ENCODE data around the gene BRD1. TPM values are rescaled to one million over a fixed set of nuclear protein-coding genes. Genes with fewer than 3 reads are reported as not detected.

BRD1 gene
- total and polyA plus RNA-seq, 9 of the 15 experiments (the other 6 are each of a cell fraction or from before 2014, with no cell fraction given) = 0.42 to 17.6 (median 5.5) TPM

DNA sequence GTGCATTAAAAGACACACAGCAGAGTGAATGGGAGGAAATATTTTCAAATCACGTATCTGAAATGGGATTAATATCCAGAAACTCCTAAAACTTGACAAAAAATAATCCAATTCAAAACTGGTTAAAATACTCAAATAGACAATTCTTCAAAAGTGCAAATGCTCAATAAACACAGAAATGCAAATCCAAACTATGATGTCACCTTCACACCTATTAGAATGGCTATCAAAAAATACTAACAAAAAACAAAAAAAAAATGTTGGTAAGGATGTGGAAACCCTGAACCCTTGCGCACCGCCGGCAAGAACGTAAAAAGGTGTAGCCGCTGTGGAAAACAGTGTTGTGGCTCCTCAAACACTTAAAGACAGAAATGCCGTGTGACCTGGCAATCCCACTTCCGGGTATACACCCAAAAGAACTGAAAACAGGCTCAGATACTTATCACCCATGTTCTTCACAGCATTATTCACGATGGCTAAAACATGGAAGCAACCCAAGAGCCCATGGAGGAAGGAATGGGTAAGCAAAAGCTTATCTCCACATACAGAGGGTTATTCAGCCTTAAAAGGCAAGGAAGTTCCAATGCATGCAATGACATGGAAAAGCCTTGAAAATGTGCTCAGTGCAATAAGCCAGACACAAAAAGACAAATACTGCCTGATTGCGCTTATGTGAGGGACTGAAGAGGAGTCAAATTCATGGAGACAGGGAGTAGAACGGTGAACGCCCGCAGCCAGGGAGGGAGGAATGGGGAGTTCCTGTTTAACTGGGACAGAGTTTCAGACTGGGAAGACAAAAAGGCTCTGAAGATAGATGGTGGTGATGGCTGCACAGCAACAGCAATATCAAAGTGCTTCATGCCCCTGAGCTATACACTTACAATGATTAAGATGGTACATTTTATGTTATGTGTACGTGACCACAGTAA is 19.6 kb downstream of the BRD1 start (continued):
- TF ChIP-seq TEAD1 (CRISPR knock-in tag; IDR thresholded peaks at IDR 0.05) = peak; percentile 21 to 66; a peak in 1 of 4 replicates
- no peak for TF ChIP-seq STAT5B (CRISPR knock-in tag; IDR thresholded peaks at IDR 0.05)
- TF ChIP-seq ZNF316 (IDR thresholded peaks at IDR 0.05) = peak; percentile 26; the same call in 1 of the 2 replicates
- no peak for TF ChIP-seq SP2 (IDR thresholded peaks at IDR 0.05; ENCODE audit: extremely low read depth, low read depth, low read length, poor library complexity, severe bottlenecking)
- no peak for TF ChIP-seq HSF4 (CRISPR knock-in tag; IDR thresholded peaks at IDR 0.05; ENCODE audit: borderline replicate concordance)
- no peak for TF ChIP-seq ZNF76 (CRISPR knock-in tag; IDR thresholded peaks at IDR 0.05; ENCODE audit: borderline replicate concordance)
- TF ChIP-seq, protein P1, sequence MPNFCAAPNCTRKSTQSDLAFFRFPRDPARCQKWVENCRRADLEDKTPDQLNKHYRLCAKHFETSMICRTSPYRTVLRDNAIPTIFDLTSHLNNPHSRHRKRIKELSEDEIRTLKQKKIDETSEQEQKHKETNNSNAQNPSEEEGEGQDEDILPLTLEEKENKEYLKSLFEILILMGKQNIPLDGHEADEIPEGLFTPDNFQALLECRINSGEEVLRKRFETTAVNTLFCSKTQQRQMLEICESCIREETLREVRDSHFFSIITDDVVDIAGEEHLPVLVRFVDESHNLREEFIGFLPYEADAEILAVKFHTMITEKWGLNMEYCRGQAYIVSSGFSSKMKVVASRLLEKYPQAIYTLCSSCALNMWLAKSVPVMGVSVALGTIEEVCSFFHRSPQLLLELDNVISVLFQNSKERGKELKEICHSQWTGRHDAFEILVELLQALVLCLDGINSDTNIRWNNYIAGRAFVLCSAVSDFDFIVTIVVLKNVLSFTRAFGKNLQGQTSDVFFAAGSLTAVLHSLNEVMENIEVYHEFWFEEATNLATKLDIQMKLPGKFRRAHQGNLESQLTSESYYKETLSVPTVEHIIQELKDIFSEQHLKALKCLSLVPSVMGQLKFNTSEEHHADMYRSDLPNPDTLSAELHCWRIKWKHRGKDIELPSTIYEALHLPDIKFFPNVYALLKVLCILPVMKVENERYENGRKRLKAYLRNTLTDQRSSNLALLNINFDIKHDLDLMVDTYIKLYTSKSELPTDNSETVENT (CRISPR knock-in tag; IDR thresholded peaks at IDR 0.05) = no peak
- no peak for TF ChIP-seq SMC3 (conservative IDR thresholded peaks at IDR 0.05; ENCODE audit: insufficient read depth, low read depth, low read length)
- no peak for TF ChIP-seq ZNF165 (CRISPR knock-in tag; IDR thresholded peaks at IDR 0.05; ENCODE audit: borderline replicate concordance)
- 0 out of 2 replicates have a peak, but pooled peaks have one; percentile 52 for TF ChIP-seq HDAC2 (IDR thresholded peaks at IDR 0.05)
- TF ChIP-seq, protein P2, sequence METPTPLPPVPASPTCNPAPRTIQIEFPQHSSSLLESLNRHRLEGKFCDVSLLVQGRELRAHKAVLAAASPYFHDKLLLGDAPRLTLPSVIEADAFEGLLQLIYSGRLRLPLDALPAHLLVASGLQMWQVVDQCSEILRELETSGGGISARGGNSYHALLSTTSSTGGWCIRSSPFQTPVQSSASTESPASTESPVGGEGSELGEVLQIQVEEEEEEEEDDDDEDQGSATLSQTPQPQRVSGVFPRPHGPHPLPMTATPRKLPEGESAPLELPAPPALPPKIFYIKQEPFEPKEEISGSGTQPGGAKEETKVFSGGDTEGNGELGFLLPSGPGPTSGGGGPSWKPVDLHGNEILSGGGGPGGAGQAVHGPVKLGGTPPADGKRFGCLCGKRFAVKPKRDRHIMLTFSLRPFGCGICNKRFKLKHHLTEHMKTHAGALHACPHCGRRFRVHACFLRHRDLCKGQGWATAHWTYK (CRISPR knock-in tag; IDR thresholded peaks at IDR 0.05) = no peak
- TF ChIP-seq, protein P3, sequence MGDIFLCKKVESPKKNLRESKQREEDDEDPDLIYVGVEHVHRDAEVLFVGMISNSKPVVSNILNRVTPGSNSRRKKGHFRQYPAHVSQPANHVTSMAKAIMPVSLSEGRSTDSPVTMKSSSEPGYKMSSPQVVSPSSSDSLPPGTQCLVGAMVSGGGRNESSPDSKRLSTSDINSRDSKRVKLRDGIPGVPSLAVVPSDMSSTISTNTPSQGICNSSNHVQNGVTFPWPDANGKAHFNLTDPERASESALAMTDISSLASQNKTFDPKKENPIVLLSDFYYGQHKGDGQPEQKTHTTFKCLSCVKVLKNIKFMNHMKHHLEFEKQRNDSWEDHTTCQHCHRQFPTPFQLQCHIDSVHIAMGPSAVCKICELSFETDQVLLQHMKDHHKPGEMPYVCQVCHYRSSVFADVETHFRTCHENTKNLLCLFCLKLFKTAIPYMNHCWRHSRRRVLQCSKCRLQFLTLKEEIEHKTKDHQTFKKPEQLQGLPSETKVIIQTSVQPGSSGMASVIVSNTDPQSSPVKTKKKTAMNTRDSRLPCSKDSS (IDR thresholded peaks at IDR 0.05; ENCODE audit: low read depth, partially characterized antibody) = no peak
- TF ChIP-seq, protein P4, sequence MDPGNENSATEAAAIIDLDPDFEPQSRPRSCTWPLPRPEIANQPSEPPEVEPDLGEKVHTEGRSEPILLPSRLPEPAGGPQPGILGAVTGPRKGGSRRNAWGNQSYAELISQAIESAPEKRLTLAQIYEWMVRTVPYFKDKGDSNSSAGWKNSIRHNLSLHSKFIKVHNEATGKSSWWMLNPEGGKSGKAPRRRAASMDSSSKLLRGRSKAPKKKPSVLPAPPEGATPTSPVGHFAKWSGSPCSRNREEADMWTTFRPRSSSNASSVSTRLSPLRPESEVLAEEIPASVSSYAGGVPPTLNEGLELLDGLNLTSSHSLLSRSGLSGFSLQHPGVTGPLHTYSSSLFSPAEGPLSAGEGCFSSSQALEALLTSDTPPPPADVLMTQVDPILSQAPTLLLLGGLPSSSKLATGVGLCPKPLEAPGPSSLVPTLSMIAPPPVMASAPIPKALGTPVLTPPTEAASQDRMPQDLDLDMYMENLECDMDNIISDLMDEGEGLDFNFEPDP (CRISPR knock-in tag; IDR thresholded peaks at IDR 0.05) = no peak
- TF ChIP-seq, protein P5, sequence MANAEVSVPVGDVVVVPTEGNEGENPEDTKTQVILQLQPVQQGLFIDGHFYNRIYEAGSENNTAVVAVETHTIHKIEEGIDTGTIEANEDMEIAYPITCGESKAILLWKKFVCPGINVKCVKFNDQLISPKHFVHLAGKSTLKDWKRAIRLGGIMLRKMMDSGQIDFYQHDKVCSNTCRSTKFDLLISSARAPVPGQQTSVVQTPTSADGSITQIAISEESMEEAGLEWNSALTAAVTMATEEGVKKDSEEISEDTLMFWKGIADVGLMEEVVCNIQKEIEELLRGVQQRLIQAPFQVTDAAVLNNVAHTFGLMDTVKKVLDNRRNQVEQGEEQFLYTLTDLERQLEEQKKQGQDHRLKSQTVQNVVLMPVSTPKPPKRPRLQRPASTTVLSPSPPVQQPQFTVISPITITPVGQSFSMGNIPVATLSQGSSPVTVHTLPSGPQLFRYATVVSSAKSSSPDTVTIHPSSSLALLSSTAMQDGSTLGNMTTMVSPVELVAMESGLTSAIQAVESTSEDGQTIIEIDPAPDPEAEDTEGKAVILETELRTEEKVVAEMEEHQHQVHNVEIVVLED (CRISPR knock-in tag; IDR thresholded peaks at IDR 0.05) = no peak
- TF ChIP-seq, protein P6, sequence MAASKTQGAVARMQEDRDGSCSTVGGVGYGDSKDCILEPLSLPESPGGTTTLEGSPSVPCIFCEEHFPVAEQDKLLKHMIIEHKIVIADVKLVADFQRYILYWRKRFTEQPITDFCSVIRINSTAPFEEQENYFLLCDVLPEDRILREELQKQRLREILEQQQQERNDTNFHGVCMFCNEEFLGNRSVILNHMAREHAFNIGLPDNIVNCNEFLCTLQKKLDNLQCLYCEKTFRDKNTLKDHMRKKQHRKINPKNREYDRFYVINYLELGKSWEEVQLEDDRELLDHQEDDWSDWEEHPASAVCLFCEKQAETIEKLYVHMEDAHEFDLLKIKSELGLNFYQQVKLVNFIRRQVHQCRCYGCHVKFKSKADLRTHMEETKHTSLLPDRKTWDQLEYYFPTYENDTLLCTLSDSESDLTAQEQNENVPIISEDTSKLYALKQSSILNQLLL (CRISPR knock-in tag; IDR thresholded peaks at IDR 0.05; ENCODE audit: borderline replicate concordance) = no peak
- TF ChIP-seq SMAD2 (IDR thresholded peaks at IDR 0.05; ENCODE audit: low read depth, low read length) = no peak

Measured in K562 (cell line).